ENCODE measurements around the gene SZT2. TPM values are rescaled to one million over a fixed set of nuclear protein-coding genes. Genes with fewer than 3 reads are reported as not detected.

Gene SZT2
- total RNA-seq, 1 donor from 2014 or later = 24.8 TPM

DNA sequence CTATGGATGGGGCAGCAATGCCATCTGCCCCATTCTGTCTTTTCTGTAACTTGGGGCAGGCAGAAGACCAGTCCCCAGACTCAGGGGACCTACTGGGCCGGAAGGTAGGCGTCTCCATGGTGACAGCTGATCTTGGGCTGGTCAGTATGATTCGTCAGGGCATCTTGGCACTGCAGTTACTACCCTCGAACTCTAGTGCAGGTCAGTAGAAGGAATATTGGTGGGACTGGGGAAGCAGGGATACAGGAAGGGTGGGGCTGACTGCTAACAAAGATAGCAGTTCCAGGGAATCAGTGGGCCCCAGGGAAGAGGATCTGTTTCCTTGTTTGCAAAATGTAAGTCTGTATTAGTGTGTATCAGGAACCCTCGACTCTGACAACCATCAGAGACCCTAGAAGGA, 26.2 kb downstream of the SZT2 start:
- Histone ChIP-seq H3K27ac (replicated peaks) (peak overlapping the region; percentile 35), H3K27me3 (ENCODE audit: low read depth) (no peaks in the 10 kb centered on the region), H3K4me1 (peaks cover 12% of the 10 kb centered on the region), H3K36me3 (peaks cover 72% of the 10 kb centered on the region), H3K4me3 (no peak overlapping the region), H3K9me3 (replicated peaks) (no peaks in the 10 kb centered on the region)
- TF ChIP-seq, protein P1, sequence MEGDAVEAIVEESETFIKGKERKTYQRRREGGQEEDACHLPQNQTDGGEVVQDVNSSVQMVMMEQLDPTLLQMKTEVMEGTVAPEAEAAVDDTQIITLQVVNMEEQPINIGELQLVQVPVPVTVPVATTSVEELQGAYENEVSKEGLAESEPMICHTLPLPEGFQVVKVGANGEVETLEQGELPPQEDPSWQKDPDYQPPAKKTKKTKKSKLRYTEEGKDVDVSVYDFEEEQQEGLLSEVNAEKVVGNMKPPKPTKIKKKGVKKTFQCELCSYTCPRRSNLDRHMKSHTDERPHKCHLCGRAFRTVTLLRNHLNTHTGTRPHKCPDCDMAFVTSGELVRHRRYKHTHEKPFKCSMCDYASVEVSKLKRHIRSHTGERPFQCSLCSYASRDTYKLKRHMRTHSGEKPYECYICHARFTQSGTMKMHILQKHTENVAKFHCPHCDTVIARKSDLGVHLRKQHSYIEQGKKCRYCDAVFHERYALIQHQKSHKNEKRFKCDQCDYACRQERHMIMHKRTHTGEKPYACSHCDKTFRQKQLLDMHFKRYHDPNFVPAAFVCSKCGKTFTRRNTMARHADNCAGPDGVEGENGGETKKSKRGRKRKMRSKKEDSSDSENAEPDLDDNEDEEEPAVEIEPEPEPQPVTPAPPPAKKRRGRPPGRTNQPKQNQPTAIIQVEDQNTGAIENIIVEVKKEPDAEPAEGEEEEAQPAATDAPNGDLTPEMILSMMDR (IDR thresholded peaks at IDR 0.05; ENCODE audit: borderline replicate concordance) = no peak
- intact Hi-C loops (cut with micrococcal nuclease) = loop anchor here (2.0 kb wide), 1 partner anchor 189 kb away; no protein-coding TSS in a partner anchor
- no peak for DNase-seq

- Histone ChIP-seq H3K9me3 (replicated peaks) (no peaks in the 10 kb centered on the region), H3K4me1 (peaks cover 12% of the 10 kb centered on the region), H3K36me3 (peaks cover 86% of the 10 kb centered on the region), H3K27ac (replicated peaks) (no peak overlapping the region), H3K4me3 (no peak overlapping the region), H3K27me3 (ENCODE audit: low read depth) (no peaks in the 10 kb centered on the region)
- DNase-seq = no peak
- TF ChIP-seq, protein P1 (IDR thresholded peaks at IDR 0.05; ENCODE audit: borderline replicate concordance) = no peak
- intact Hi-C loops (cut with micrococcal nuclease) = no loop called here
Measured at GRCh38 chr1:43418858-43419257, 29.2 kb downstream of the SZT2 start.

DNA sequence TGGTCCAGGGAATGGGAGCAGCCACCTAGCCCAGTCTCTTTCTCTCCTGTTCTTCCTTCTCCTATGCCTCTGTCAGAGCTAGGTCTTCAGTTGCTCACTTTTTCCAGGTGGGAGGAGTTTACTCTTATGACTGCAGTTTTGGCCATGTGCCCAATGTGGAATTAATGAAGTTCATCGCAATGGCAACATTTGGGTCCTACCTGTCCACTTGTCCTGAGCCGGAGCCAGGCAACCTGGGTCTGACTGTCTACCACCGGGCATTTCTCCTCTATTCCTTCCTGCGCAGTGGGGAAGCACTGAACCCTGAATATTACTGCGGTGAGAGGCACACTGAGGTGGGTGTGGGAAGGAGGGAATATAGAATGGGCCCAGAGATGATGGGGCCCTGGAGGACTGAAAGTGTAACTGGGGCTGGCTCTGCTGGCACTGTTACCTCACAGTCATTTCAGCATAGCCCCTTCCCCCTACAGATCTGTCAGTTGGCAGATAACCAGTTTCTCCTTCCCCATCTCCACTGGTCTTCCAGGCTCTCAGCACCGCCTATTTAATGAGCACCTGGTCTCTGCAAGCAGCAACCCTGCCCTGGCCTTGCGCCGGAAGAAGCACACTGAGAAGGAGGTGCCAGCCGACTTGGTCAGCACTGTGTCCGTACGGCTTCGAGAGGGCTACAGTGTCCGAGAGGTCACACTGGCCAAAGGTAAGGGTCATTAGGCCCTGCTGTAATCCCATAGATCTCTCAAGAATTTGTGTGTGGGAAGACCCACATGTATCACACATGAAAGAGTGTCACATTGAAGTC, 30.1 kb downstream of the SZT2 start:
- no peak for DNase-seq
- no peaks in the 10 kb centered on the region for H3K9me3 ChIP-seq (replicated peaks)
- H3K4me3 ChIP-seq = no peak overlapping the region
- no peak overlapping the region for H3K27ac ChIP-seq (replicated peaks)
- no peaks in the 10 kb centered on the region for H3K27me3 ChIP-seq (ENCODE audit: low read depth)
- peaks cover 96% of the 10 kb centered on the region for H3K36me3 ChIP-seq
- TF ChIP-seq, protein P1 (IDR thresholded peaks at IDR 0.05; ENCODE audit: borderline replicate concordance) = no peak
- peaks cover 12% of the 10 kb centered on the region for H3K4me1 ChIP-seq
- intact Hi-C loops (cut with micrococcal nuclease) = no loop called here

GRCh38 chr1:43420874-43421273, 31.2 kb downstream of the SZT2 start:
- H3K27ac ChIP-seq (replicated peaks) = no peak overlapping the region
- H3K36me3 ChIP-seq = peaks cover 97% of the 10 kb centered on the region
- intact Hi-C loops (cut with micrococcal nuclease) = no loop called here
- H3K27me3 ChIP-seq (ENCODE audit: low read depth) = no peaks in the 10 kb centered on the region
- H3K4me1 ChIP-seq = peaks cover 9% of the 10 kb centered on the region
- DNase-seq = no peak
- H3K4me3 ChIP-seq = no peak overlapping the region
- TF ChIP-seq, protein P1 (IDR thresholded peaks at IDR 0.05; ENCODE audit: borderline replicate concordance) = no peak
- no peaks in the 10 kb centered on the region for H3K9me3 ChIP-seq (replicated peaks)

DNA sequence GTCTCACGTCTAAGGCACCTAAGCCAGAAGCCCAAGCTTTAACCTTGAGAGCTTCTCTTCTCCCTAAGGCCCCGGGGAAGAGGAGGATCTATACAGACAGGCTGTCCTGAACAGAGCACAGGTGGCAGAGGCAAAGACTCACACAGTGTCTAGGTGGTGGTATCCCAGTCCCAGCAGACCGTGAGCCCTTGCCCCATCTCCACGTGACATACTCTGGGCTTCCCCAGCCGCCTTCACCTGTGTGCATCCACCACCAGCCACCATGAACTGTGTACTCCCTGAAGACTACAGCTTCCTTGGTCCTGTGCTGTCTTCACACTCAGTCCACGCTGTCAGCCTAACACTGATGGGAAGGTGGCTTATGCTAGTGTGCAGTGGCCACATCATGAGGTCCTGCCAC, 31.7 kb downstream of the SZT2 start:
- TF ChIP-seq, protein P1 (IDR thresholded peaks at IDR 0.05; ENCODE audit: borderline replicate concordance) = no peak
- DNase-seq = no peak
- no peaks in the 10 kb centered on the region for H3K9me3 ChIP-seq (replicated peaks)
- H3K27me3 ChIP-seq (ENCODE audit: low read depth) = no peaks in the 10 kb centered on the region
- H3K4me3 ChIP-seq = no peak overlapping the region
- no peak overlapping the region for H3K27ac ChIP-seq (replicated peaks)
- peaks cover 4% of the 10 kb centered on the region for H3K4me1 ChIP-seq
- intact Hi-C loops (cut with micrococcal nuclease) = no loop called here
- peaks cover 97% of the 10 kb centered on the region for H3K36me3 ChIP-seq

All from left ventricle myocardium inferior (tissue), 1 donor.